Stomach (tissue), 9 donors: ENCODE measurements around the gene ORC5. TPM values are rescaled to one million over a fixed set of nuclear protein-coding genes. Genes with fewer than 3 reads are reported as not detected.

Experiments
- DNase-seq, 2 donors: peaks; one replicate each; pipeline versions ENCODE4 v3.0.0 to v3.0.0-alpha.2; 2013 to 2019
- H3K27ac ChIP-seq, 5 donors: fragments of 200-600 bp in 4 of 5; sonication (generic) in 4 of 5; one replicate each; pipeline ENCODE4 v1.5.1; 2013 to 2019; ENCODE audit warnings: mild to moderate bottlenecking in 1 of 5, moderate library complexity in 1 of 5
- H3K27me3 ChIP-seq, 3 donors: fragments of 200-600 bp; sonication (generic); one replicate each; pipeline ENCODE4 v1.5.1; 2017 to 2019; ENCODE audit warnings: mixed run types in 1 of 3
- H3K36me3 ChIP-seq, 4 donors: fragments of 200-600 bp; sonication (generic); 1 replicate in 3 of 4; 2 replicates in 1 of 4; pipeline ENCODE4 v1.5.1; 2016 to 2019
- H3K4me1 ChIP-seq, 4 donors: fragments of 200-600 bp; sonication (generic); one replicate each; pipeline ENCODE4 v1.5.1; 2016 to 2019
- H3K4me3 ChIP-seq, 4 donors: fragments of 200-600 bp; sonication (generic) in 3 of 4; one replicate each; pipeline ENCODE4 v1.5.1; 2016 to 2019; ENCODE audit warnings: mild to moderate bottlenecking in 1 of 4
- H3K9me3 ChIP-seq, 4 donors: fragments of 200-600 bp; sonication (generic); one replicate each; pipeline ENCODE4 v1.5.1; 2016 to 2019
- EP300 ChIP-seq: sonication (generic); formaldehyde crosslinking; IDR thresholded peaks from one replicate; pipeline ENCODE4 v1.6.1; 2017; ENCODE audit warnings: antibody characterized with exemption
- POLR2A ChIP-seq, 4 donors: fragments of 450-650 bp; IDR thresholded peaks; one replicate each; pipeline ENCODE4 v1.6.1; 2016; ENCODE audit warnings: antibody characterized with exemption in 4 of 4, control low read depth in 2 of 4, mild to moderate bottlenecking in 1 of 4, moderate library complexity in 1 of 4
- POLR2AphosphoS5 ChIP-seq, 3 donors: sonication (generic); formaldehyde crosslinking; IDR thresholded peaks; one replicate each; pipeline ENCODE4 v1.6.1; 2016; ENCODE audit warnings: antibody characterized with exemption in 3 of 3
- WGBS, 5 donors: extraction: QIAGEN DNeasy Blood & Tissue Kit in 3 of 5; methylation state at CpG; one replicate each; pipeline versions ENCODE4 v1.1.5 to v1.1.7; 2013 to 2018; 5-methylcytosine and 5-hydroxymethylcytosine counted together
- intact Hi-C: fragments of 100-400 bp; cut with DNase I; formaldehyde crosslinking; loops from one replicate; pipeline ENCODE4 v1.15.1; 2023; ENCODE audit warnings: low total_unique reads
- polyA plus RNA-seq, 3 donors: library from polyadenylated mRNA; stranded (reverse); fragments of 200-250 nt; gene quantifications; one replicate each; pipeline ENCODE4 v1.2.3, GENCODE V29; 2013
- total RNA-seq, 5 donors: library from RNA; depleted of rRNA; stranded (reverse); fragments of >200 nt; gene quantifications; one replicate each; pipeline versions ENCODE4 v1.1.0 to v1.2.3, GENCODE V29; 2014 to 2016
- TF ChIP-seq, protein P1 (sequence below), 7 experiments: fragments of 450-650 bp in 4 of 7; fragments of 200-600 bp in 3 of 7; sonication (generic) in 3 of 7; IDR thresholded peaks; one replicate each; pipeline ENCODE4 v1.5.1; 2016 to 2019; ENCODE audit warnings: antibody characterized with exemption in 7 of 7, control low read depth in 2 of 7, mild to moderate bottlenecking in 1 of 7
- donor health status: healthy with polysubstance abuse.
- donor health status: Bipolar disorder and iron deficiency.
- donor health status: healthy.

The ORC5 gene
- total and polyA plus RNA-seq, 8 donors, result 2.3 to 29.9 (median 11.2) TPM

DNA sequence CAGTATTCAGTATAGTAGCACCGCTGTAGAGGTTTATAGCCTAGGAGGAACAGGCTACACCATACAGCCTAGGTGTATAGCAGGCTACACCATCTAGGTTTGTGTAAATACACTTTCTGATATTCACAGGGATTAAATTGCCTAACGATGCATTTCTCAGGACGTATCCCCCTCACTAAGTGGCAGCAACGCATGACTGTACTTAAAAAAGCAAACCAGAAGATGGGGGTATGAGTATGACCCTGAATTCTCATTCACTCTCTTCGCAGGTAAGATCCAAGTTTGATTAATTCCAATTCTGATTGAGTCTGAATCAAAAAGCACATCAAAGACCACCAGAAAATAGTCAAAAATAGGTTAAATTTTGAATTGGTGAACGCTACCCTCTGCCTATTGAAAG lies 972 bp downstream of the ORC5 start:
- peaks cover 10 to 38% (median 27%) of the 10 kb centered on the region in 4 donors for H3K4me1 ChIP-seq
- WGBS, 5 donors, result 17 to 43% (median 27%) methylated on average over 6 of the region's 6 CpGs
- intact Hi-C loops, result no loop called here
- H3K27me3 ChIP-seq, result no peaks in the 10 kb centered on the region
- peaks cover 5 to 23% (median 21%) of the 10 kb centered on the region in 4 donors for H3K36me3 ChIP-seq
- no peaks in the 10 kb centered on the region for H3K9me3 ChIP-seq
- H3K4me3 ChIP-seq, result peak overlapping the region; percentile 62 to 93 (median 82)
- DNase-seq, result peak in 1 of 2 donors; percentile 3
- peak overlapping the region in 3 of 5 donors; percentile 87 to 89 (median 87) for H3K27ac ChIP-seq
- TF ChIP-seq POLR2A (IDR thresholded peaks at IDR 0.05), result no peak
- TF ChIP-seq POLR2AphosphoS5 (IDR thresholded peaks at IDR 0.05), result no peak
- no peak for TF ChIP-seq EP300
- TF ChIP-seq, protein P1, sequence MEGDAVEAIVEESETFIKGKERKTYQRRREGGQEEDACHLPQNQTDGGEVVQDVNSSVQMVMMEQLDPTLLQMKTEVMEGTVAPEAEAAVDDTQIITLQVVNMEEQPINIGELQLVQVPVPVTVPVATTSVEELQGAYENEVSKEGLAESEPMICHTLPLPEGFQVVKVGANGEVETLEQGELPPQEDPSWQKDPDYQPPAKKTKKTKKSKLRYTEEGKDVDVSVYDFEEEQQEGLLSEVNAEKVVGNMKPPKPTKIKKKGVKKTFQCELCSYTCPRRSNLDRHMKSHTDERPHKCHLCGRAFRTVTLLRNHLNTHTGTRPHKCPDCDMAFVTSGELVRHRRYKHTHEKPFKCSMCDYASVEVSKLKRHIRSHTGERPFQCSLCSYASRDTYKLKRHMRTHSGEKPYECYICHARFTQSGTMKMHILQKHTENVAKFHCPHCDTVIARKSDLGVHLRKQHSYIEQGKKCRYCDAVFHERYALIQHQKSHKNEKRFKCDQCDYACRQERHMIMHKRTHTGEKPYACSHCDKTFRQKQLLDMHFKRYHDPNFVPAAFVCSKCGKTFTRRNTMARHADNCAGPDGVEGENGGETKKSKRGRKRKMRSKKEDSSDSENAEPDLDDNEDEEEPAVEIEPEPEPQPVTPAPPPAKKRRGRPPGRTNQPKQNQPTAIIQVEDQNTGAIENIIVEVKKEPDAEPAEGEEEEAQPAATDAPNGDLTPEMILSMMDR (IDR thresholded peaks at IDR 0.05), result no peak

DNA sequence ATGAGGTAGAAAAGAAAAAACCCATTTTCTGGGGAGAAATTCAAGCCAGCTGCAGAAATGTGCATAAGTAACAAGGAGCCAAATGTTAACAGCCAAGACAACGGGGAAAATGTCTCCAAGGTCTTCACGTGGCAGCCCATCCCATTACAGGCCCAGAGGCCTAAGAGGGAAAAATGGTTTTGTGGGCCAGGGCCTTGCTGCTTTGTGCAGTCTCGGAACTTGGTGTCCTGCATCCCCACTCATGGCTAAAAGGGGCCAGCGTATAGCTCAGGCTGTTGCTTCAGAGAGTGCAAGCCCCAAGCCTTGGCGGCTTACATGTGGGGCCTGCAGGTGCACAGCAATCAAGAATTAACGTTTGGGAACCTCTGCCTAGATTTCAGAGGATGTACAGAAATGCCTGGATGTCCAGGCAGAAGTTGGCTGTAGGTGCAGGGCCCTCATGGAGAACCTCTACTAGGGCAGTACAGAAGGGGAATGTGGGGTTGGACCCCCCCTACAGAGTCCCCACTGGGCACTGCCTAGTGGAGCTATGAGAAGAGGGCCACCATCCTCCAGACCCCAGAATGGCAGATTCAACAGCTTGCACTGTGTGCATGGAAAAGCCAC lies 9.0 kb downstream of the ORC5 start:
- no peak overlapping the region for H3K4me3 ChIP-seq
- peaks cover 35 to 99% (median 91%) of the 10 kb centered on the region in 4 donors for H3K36me3 ChIP-seq
- H3K4me1 ChIP-seq, result no peaks in the 10 kb centered on the region
- H3K9me3 ChIP-seq, result no peaks in the 10 kb centered on the region
- no peaks in the 10 kb centered on the region for H3K27me3 ChIP-seq
- DNase-seq, result no peak
- no peak for TF ChIP-seq POLR2AphosphoS5 (IDR thresholded peaks at IDR 0.05)
- TF ChIP-seq, protein P1 (IDR thresholded peaks at IDR 0.05), result no peak
- no peak for TF ChIP-seq EP300
- no peak for TF ChIP-seq POLR2A (IDR thresholded peaks at IDR 0.05)
- 88 to 98% (median 94%) methylated on average over 6 of the region's 6 CpGs for WGBS, 5 donors
- no peak overlapping the region for H3K27ac ChIP-seq
- intact Hi-C loops, result no loop called here

DNA sequence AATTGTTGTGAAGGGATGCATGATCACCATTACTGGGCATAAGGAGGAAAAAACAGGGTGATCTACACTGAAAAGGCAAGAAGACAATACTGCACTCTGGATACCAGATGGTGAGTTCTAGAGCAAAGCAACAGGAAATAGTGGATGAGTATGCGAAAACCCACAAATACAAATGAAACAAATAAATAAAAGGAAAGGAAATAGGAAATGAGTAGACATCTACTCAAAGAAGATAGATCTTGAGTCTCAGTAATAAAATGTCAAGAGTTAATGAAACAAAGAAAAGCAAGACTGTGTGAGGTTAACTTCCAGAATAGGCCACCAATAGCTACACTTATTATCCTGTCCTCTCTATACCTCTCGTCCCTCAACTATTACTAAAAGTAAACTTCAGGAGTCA lies 11.7 kb downstream of the ORC5 start:
- TF ChIP-seq EP300 (no peak), POLR2A (IDR thresholded peaks at IDR 0.05) (no peak), POLR2AphosphoS5 (IDR thresholded peaks at IDR 0.05) (no peak)
- TF ChIP-seq, protein P1 (IDR thresholded peaks at IDR 0.05), result no peak
- intact Hi-C loops, result no loop called here
- Histone ChIP-seq H3K4me1 (no peaks in the 10 kb centered on the region), H3K27ac (no peak overlapping the region), H3K9me3 (no peaks in the 10 kb centered on the region), H3K4me3 (no peak overlapping the region), H3K27me3 (no peaks in the 10 kb centered on the region), H3K36me3 (peaks cover 30 to 92% (median 84%) of the 10 kb centered on the region in 4 donors)
- no peak for DNase-seq
- WGBS, 5 donors, result 73 to 95% (median 84%) methylated on average over 2 of the region's 2 CpGs

DNA sequence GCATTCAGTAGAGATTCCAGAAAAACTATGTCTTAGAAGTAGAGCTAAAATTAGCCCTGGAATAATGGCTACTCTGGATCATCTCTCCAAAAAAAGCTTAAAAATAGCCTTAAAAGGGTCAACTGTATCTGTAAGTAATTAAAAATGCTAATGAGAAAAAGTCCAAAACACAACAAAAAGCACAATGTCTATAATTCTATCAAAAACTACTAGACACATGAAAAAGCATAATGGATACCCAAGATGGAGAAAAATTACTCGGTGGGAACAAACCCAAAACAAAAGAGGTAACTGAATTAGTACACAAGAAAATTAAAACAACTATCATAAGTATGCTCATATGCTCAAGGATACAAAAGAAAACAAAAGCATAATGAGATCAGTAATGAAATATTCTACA lies 15.4 kb downstream of the ORC5 start:
- DNase-seq, result no peak
- Histone ChIP-seq H3K4me3 (no peak overlapping the region), H3K4me1 (no peaks in the 10 kb centered on the region), H3K27ac (no peak overlapping the region), H3K36me3 (peaks cover 9 to 84% (median 73%) of the 10 kb centered on the region in 4 donors), H3K9me3 (no peaks in the 10 kb centered on the region), H3K27me3 (no peaks in the 10 kb centered on the region)
- TF ChIP-seq POLR2AphosphoS5 (IDR thresholded peaks at IDR 0.05) (no peak), EP300 (no peak), POLR2A (IDR thresholded peaks at IDR 0.05) (no peak)
- TF ChIP-seq, protein P1 (IDR thresholded peaks at IDR 0.05), result no peak
- 97 to 100% (median 100%) methylated on average over 1 of the region's 1 CpG for WGBS, 5 donors
- intact Hi-C loops, result no loop called here
